Umbilical cord (tissue), 2 donors: Measurements from ENCODE around the gene CARNS1. TPM values are rescaled to one million over a fixed set of nuclear protein-coding genes. Genes with fewer than 3 reads are reported as not detected.

Experiments used
- DNase-seq: peaks from one replicate; pipeline ENCODE4 v3.0.0-alpha.2; 2015; ENCODE audit warnings: low spot score
- total RNA-seq: library from RNA; depleted of rRNA; stranded (reverse); fragments of >200 nt; gene quantifications from one replicate; pipeline ENCODE4 v1.2.3, GENCODE V29; 2014; ENCODE audit warnings: low replicate concordance; ENCODE audit not compliant: insufficient read depth

Gene CARNS1
- total RNA-seq, 1 donor from 2014 or later: 1.2 TPM

GRCh38 chr11:67428052-67429001 lies 12.8 kb downstream of the CARNS1 start, which contains the start of gene RPS6KB2:
Gene RPS6KB2, plus strand, starts transcription at chr11:67428494. Its CDS starts 52 bp downstream, at chr11:67428546.
- DNase-seq: peak; percentile 99

- no peak for DNase-seq
Measured at GRCh38 chr11:67429038-67429668, 13.7 kb downstream of the CARNS1 start.

- DNase-seq: no peak
Measured at GRCh38 chr11:67429722-67430121, 14.2 kb downstream of the CARNS1 start.

- DNase-seq: no peak
Measured at GRCh38 chr11:67431346-67432249, 16.1 kb downstream of the CARNS1 start.

GRCh38 chr11:67432655-67433349 lies 17.3 kb downstream of the CARNS1 start:
- DNase-seq: no peak

GRCh38 chr11:67433536-67434394 lies 18.3 kb downstream of the CARNS1 start:
- no peak for DNase-seq

GRCh38 chr11:67434395-67434881 lies 19.0 kb downstream of the CARNS1 start:
- no peak for DNase-seq

- DNase-seq: no peak
Measured at GRCh38 chr11:67435031-67435726, 19.7 kb downstream of the CARNS1 start.

- no peak for DNase-seq
Measured at GRCh38 chr11:67435727-67436458, 20.4 kb downstream of the CARNS1 start.

GRCh38 chr11:67436459-67437081 lies 21.1 kb downstream of the CARNS1 start:
- DNase-seq: no peak

GRCh38 chr11:67437082-67437808 lies 21.8 kb downstream of the CARNS1 start, which contains the start of gene PTPRCAP:
Gene PTPRCAP, minus strand, starts transcription at chr11:67437682. Its CDS starts 63 bp downstream, at chr11:67437619.
- no peak for DNase-seq

- no peak for DNase-seq
Measured at GRCh38 chr11:67437809-67438157, 22.3 kb downstream of the CARNS1 start.

- no peak for DNase-seq
Measured at GRCh38 chr11:67438158-67438902, 22.9 kb downstream of the CARNS1 start.

GRCh38 chr11:67439321-67440228 lies 24.1 kb downstream of the CARNS1 start:
- DNase-seq: no peak
